Stomach smooth muscle (tissue), 2 donors: ENCODE results near the gene ARHGAP26.

Experiments used
- H3K27ac ChIP-seq: one replicate; pipeline ENCODE4 v1.7.0; 2013; ENCODE audit warnings: mild to moderate bottlenecking, low read length, inconsistent platforms
- H3K27me3 ChIP-seq, 2 donors: one replicate each; pipeline ENCODE4 v1.7.0; 2013; ENCODE audit warnings: low read length in 2 of 2; ENCODE audit not compliant: insufficient read depth in 2 of 2, control insufficient read depth in 1 of 2
- H3K36me3 ChIP-seq, 2 donors: one replicate each; pipeline ENCODE4 v1.7.0; 2013; ENCODE audit warnings: low read length in 2 of 2; ENCODE audit not compliant: control insufficient read depth in 2 of 2, insufficient read depth in 2 of 2
- H3K4me1 ChIP-seq: one replicate; pipeline ENCODE4 v1.7.0; 2013; ENCODE audit warnings: low read length; ENCODE audit not compliant: control insufficient read depth, insufficient read depth
- H3K4me3 ChIP-seq, 2 donors: one replicate each; pipeline ENCODE4 v1.7.0; 2013; ENCODE audit warnings: low read length in 2 of 2
- H3K9ac ChIP-seq, 2 donors: one replicate each; pipeline ENCODE4 v1.7.0; 2013; ENCODE audit warnings: low read length in 2 of 2, mild to moderate bottlenecking in 1 of 2
- H3K9me3 ChIP-seq, 2 donors: one replicate each; pipeline ENCODE4 v1.7.0; 2013; ENCODE audit warnings: low read length in 2 of 2; ENCODE audit not compliant: control insufficient read depth in 2 of 2
- donor health status: healthy.
- donor health status: Pancreatic carcinoma.

ARHGAP26 gene

DNA sequence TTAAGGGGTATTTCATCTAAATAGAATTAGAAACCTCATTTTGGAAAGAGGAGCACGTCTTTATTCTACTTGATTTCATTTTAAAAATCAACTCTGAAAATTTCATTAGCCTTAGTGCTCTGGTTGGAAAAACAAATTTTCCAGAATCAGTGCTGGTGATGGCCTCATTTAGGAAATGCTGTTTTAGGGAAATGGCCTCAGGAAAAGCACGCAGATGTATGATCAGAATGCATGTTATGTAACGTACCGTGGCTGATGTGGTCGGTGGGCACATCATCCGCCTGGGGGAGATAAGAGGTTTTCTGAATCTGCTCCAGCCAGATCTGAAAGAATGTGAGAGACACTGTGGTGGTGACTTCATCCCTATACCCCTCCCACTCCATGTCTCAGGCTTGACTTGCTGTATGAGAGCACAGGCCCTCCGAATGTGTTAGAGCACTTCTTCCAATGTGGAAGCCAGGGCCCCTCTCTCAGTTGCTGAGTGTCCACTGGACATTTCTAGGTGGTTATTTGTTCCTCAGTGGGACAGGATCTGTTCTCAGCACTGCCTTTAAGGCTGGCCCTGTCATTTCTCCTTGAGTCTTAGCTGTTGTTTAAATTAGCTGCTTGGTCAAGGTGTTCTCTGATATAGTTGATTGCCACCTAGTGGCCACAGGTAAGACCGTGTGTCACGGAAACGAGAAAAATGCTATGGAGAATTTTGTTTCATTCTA lies 96.5 kb downstream of the ARHGAP26 start:
- Histone ChIP-seq H3K9me3 (no peaks in the 10 kb centered on the region), H3K27me3 (no peaks in the 10 kb centered on the region), H3K4me3 (no peak overlapping the region), H3K27ac (no peak overlapping the region), H3K9ac (no peak overlapping the region), H3K36me3 (no peaks in the 10 kb centered on the region), H3K4me1 (peaks cover 35% of the 10 kb centered on the region)

GRCh38 chr5:142869886-142870285 lies 99.7 kb downstream of the ARHGAP26 start:
- peak overlapping the region; percentile 7 for H3K27ac ChIP-seq
- H3K4me1 ChIP-seq = peaks cover 35% of the 10 kb centered on the region
- H3K36me3 ChIP-seq = no peaks in the 10 kb centered on the region
- no peaks in the 10 kb centered on the region for H3K27me3 ChIP-seq
- no peaks in the 10 kb centered on the region for H3K9me3 ChIP-seq
- no peak overlapping the region for H3K4me3 ChIP-seq
- no peak overlapping the region for H3K9ac ChIP-seq

- Histone ChIP-seq H3K36me3 (no peaks in the 10 kb centered on the region), H3K27ac (peak overlapping the region; percentile 7), H3K27me3 (no peaks in the 10 kb centered on the region), H3K9ac (no peak overlapping the region), H3K4me1 (peaks cover 37% of the 10 kb centered on the region), H3K4me3 (no peak overlapping the region), H3K9me3 (no peaks in the 10 kb centered on the region)
These were observed 100.6 kb downstream of the ARHGAP26 start for GRCh38 chr5:142870532-142871362.

DNA sequence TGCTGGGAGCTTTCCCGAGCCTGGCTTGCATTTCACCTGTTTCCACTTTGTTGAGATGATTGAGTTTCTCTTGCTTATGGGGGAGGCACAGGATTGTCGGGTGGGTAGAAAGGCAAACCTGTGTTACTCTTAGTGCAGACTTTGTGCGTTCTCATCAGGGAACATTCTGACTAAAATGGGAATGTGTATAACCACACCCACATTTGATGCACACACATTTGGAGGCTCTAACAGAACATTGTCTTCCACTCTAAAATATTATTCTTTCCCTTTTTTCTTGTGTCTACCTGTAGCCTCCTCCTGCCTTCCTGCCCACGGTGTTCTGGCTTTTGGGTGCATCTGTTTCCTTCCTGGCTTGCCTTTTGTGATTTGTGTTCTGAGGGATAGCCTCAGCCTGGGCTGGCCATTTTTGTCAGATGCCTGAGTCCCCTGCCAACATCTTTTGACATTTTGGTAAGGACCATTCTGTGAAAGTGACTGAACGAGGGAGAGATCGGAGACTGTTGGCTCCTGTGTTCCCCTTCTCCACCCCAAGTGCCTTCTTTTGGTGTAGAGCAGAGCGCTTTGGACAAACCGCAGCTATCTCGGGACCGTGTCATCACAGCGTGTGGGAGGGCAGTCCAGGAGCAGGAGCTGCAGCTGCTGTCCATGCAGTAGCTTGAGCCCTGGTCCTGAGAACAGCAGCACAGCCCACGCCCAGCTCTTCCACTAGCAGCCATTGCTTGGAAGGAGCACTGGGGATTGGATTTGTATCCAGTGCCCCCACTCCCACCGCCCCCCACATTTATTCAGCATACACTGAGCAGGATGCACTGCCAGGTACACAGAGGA lies 101.4 kb downstream of the ARHGAP26 start:
- Histone ChIP-seq H3K4me1 (peaks cover 36% of the 10 kb centered on the region), H3K27me3 (no peaks in the 10 kb centered on the region), H3K9me3 (no peaks in the 10 kb centered on the region)

GRCh38 chr5:142872217-142872616 lies 102.0 kb downstream of the ARHGAP26 start:
- Histone ChIP-seq H3K4me1 (peaks cover 31% of the 10 kb centered on the region), H3K9ac (no peak overlapping the region), H3K4me3 (no peak overlapping the region), H3K27me3 (no peaks in the 10 kb centered on the region), H3K9me3 (no peaks in the 10 kb centered on the region), H3K36me3 (no peaks in the 10 kb centered on the region), H3K27ac (no peak overlapping the region)

More for the DNA sequence above, 101.4 kb downstream of the ARHGAP26 start:
- Histone ChIP-seq H3K4me3 (no peak overlapping the region), H3K27ac (no peak overlapping the region), H3K9ac (no peak overlapping the region), H3K36me3 (no peaks in the 10 kb centered on the region)

GRCh38 chr5:142872795-142873194 lies 102.6 kb downstream of the ARHGAP26 start:
- Histone ChIP-seq H3K36me3 (no peaks in the 10 kb centered on the region), H3K27me3 (no peaks in the 10 kb centered on the region), H3K4me3 (no peak overlapping the region), H3K9ac (no peak overlapping the region), H3K4me1 (peaks cover 27% of the 10 kb centered on the region), H3K9me3 (no peaks in the 10 kb centered on the region), H3K27ac (no peak overlapping the region)

DNA sequence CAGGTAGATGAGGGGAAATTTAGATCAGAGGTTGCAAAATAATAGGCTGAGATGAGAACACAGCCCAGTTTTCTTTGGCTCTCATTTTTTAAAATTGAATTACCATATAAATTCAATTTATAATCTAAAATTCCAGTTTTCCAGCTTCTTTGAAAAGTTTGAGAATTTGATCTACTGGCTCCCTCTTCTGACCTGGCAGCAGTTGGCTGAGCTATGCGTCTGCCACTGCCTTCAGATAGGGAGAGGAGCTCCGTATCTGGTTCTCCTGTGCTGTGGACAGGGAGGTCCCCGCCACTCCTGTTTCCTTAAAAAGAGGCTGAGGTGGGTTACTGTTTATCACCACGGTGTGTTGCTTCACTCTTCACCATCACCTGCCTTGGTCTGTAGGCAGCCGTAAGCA lies 103.7 kb downstream of the ARHGAP26 start:
- no peaks in the 10 kb centered on the region for H3K9me3 ChIP-seq
- no peak overlapping the region for H3K27ac ChIP-seq
- H3K9ac ChIP-seq = no peak overlapping the region
- H3K4me3 ChIP-seq = no peak overlapping the region
- no peaks in the 10 kb centered on the region for H3K27me3 ChIP-seq
- peaks cover 27% of the 10 kb centered on the region for H3K4me1 ChIP-seq
- no peaks in the 10 kb centered on the region for H3K36me3 ChIP-seq

DNA sequence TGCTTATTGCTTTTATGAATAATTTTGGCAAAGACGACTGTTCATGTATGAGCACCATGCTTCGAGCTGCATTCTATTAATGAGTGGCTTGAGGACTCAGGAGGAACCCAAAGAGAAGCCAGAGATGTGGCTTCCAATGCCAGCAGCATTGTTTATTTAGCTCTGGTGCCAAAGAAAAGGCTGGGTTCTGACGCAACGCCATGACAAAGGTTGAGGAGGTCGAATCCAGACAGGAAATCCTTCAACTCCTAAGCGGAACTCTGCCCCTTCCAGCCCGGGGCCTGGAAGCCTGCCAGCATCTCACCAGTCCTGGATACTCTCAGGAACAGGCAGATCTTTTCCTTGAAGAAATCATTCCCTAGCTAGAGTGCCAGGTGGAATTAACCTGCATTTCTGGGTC lies 104.4 kb downstream of the ARHGAP26 start:
- Histone ChIP-seq H3K9ac (no peak overlapping the region), H3K27ac (no peak overlapping the region)

DNA sequence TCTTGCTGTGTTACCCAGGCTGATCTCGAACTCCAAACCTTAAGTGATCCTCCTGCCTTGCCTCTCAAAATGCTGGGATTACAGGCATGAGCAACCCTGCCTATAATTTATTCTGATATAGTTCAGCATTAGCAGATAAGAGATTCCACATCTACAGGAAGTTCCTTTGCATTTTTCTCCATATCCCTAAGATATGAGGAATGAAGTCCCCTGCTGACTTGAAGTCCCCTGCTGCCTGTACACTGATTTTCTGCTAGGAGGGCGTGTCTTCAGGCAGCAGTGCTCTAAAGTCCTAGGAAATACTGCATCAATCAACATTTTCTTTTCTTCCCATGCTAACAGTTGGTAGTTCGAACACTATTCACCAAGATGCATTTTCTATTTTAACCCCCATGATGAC lies 105.8 kb downstream of the ARHGAP26 start:
- Histone ChIP-seq H3K4me1 (peaks cover 17% of the 10 kb centered on the region), H3K27me3 (no peaks in the 10 kb centered on the region), H3K9ac (no peak overlapping the region), H3K36me3 (no peaks in the 10 kb centered on the region), H3K9me3 (no peaks in the 10 kb centered on the region), H3K4me3 (no peak overlapping the region), H3K27ac (no peak overlapping the region)

More for the DNA sequence above, 104.4 kb downstream of the ARHGAP26 start:
- Histone ChIP-seq H3K4me3 (no peak overlapping the region), H3K9me3 (no peaks in the 10 kb centered on the region), H3K36me3 (no peaks in the 10 kb centered on the region), H3K4me1 (peaks cover 26% of the 10 kb centered on the region), H3K27me3 (no peaks in the 10 kb centered on the region)

GRCh38 chr5:142876817-142877216 lies 106.6 kb downstream of the ARHGAP26 start:
- H3K36me3 ChIP-seq = no peaks in the 10 kb centered on the region
- H3K27me3 ChIP-seq = no peaks in the 10 kb centered on the region
- H3K27ac ChIP-seq = no peak overlapping the region
- H3K9ac ChIP-seq = no peak overlapping the region
- H3K4me1 ChIP-seq = peaks cover 15% of the 10 kb centered on the region
- no peak overlapping the region for H3K4me3 ChIP-seq
- no peaks in the 10 kb centered on the region for H3K9me3 ChIP-seq
